GM21515 (cell line): Measurements from ENCODE around the gene DBF4B.

ENCODE experiments used
- ATAC-seq: cut with Tn5 transposase; IDR thresholded peaks from one replicate; pipeline ENCODE4 v1.9.1; 2021; ENCODE audit not compliant: unreplicated experiment

Gene DBF4B

GRCh38 chr17:44759086-44759915, 50.8 kb downstream of the DBF4B start:
- no peak for ATAC-seq

GRCh38 chr17:44759916-44760243, 51.4 kb downstream of the DBF4B start:
- ATAC-seq, result no peak

GRCh38 chr17:44760474-44761308, 52.2 kb downstream of the DBF4B start:
- ATAC-seq, result no peak

GRCh38 chr17:44761932-44762810, 53.7 kb downstream of the DBF4B start:
- ATAC-seq, result no peak

- ATAC-seq, result no peak
Observed at GRCh38 chr17:44763170-44763569, 54.7 kb downstream of the DBF4B start.

- no peak for ATAC-seq
Observed at GRCh38 chr17:44765965-44766364, 57.5 kb downstream of the DBF4B start.

- ATAC-seq, result no peak
Observed at GRCh38 chr17:44766409-44767038, 58.1 kb downstream of the DBF4B start.

- no peak for ATAC-seq
Observed at GRCh38 chr17:44767493-44767892, 59.0 kb downstream of the DBF4B start.

- ATAC-seq, result no peak
Observed at GRCh38 chr17:44768505-44769142, 60.2 kb downstream of the DBF4B start.

GRCh38 chr17:44769230-44769629, 60.8 kb downstream of the DBF4B start:
- no peak for ATAC-seq

- ATAC-seq, result no peak
Observed at GRCh38 chr17:44769647-44770084, 61.2 kb downstream of the DBF4B start.

- no peak for ATAC-seq
Observed at GRCh38 chr17:44770166-44770925, 61.9 kb downstream of the DBF4B start.

GRCh38 chr17:44772308-44773045, 64.0 kb downstream of the DBF4B start:
- ATAC-seq, result no peak

GRCh38 chr17:44773140-44773539, 64.7 kb downstream of the DBF4B start:
- ATAC-seq, result no peak

GRCh38 chr17:44774271-44775135, 66.0 kb downstream of the DBF4B start:
- no peak for ATAC-seq

- peak; percentile 81 for ATAC-seq
Observed at GRCh38 chr17:44775136-44775837, 66.8 kb downstream of the DBF4B start.
